ENCODE data around the gene MOB2.

MOB2 gene, protein sequence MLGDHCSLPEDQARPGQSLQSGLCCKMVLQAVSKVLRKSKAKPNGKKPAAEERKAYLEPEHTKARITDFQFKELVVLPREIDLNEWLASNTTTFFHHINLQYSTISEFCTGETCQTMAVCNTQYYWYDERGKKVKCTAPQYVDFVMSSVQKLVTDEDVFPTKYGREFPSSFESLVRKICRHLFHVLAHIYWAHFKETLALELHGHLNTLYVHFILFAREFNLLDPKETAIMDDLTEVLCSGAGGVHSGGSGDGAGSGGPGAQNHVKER

DNA sequence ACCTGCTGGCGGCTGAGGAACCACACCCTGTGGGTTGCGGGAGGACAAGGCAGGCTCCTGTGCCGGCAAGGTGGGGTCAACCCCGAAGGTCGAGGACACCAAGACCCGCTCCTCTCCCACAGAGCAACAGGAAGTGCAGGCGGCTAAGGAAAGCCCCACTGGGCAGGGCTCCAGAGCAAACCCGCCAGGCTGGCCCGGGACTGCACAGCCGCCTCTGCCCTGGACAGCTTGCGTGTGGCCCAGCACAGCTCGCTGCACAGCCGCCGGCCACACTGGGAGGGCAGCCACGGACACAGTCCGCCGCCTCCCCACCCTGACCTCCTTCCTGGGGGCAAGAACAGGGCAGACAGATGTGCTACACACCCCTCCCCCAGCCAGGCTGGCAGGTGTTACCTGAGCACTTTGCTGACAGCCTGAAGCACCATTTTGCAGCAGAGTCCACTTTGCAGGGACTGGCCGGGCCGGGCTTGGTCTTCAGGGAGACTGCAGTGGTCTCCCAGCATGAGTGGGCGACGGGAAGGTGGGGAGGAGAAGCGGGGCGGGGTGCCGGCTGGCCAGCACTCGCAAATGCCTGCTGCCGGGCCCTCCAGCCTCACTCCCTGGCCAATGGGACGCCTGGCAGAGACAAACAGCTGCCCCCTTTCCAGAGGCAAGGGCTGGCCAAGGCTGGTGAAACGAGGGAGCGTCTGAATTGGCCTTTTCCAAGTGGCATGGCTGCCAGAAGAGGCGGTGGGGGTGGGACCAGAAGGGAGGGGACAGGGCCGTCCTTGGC lies at the start of gene MOB2:
MOB2 (minus strand) TSS at position 726 of the 772 bp plus-strand sequence; CDS start at position 503, 223 bp downstream.
- DNase-seq (ENCODE audit: low read depth): no peak

DNA sequence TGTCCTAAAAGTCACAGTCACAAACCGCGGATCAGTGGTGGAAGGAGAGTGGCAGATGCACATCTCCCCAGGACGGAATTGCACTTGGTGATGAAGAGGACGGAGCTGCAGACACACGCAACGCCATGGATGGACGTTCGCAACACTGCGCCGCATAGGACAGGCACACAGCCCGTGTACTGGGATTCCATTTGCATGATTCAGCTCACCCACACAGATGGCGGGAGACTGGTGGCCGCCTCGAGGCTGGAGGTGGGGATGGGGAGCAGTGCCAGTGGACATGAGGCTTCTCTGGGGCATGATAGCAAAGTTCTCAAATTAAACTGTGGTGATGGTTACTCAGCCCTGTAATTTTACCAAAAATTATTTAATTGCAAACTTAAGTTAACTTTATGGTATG lies 48.1 kb upstream of the MOB2 start:
- DNase-seq (ENCODE audit: low read depth): no peak

DNA sequence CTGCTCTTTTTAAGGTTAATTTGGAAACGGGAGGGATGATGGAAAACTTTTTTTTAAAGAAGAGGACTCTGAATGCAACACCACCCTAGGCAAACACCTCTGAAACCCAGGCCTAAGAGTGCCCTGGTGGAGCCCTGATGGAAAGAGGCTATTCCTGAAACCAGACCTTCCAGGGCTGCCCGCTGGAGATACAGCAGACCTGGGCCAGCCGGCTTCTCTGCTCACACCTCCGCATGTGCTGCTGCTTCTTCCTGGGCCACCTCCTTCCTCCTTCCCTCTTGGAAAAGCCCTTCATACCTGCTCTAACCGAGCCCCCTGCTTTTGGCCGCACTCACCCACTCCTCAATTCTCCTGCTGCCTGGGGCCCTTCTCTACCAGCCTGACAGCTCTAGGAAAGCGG lies 47.6 kb upstream of the MOB2 start:
- DNase-seq (ENCODE audit: low read depth): no peak

DNA sequence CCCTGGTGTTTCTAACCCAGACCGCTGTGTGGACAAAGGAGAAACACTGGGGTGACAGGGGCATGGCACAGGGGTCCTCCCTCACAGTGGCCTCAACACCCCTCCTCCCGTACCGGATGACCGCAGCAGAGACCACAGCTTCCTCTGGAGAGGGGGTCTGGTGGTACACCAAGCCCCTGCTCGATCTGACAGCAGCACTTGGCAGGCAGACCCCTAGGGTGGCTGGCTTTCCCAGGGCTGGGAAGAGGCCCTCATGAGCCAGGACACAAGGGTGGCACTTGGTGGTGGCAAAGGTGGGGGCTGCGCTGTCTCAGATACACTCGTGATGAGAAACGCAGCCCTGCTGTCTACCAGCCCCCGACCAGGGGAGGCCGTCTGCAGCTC lies 46.8 kb upstream of the MOB2 start:
- no peak for DNase-seq (ENCODE audit: low read depth)

DNA sequence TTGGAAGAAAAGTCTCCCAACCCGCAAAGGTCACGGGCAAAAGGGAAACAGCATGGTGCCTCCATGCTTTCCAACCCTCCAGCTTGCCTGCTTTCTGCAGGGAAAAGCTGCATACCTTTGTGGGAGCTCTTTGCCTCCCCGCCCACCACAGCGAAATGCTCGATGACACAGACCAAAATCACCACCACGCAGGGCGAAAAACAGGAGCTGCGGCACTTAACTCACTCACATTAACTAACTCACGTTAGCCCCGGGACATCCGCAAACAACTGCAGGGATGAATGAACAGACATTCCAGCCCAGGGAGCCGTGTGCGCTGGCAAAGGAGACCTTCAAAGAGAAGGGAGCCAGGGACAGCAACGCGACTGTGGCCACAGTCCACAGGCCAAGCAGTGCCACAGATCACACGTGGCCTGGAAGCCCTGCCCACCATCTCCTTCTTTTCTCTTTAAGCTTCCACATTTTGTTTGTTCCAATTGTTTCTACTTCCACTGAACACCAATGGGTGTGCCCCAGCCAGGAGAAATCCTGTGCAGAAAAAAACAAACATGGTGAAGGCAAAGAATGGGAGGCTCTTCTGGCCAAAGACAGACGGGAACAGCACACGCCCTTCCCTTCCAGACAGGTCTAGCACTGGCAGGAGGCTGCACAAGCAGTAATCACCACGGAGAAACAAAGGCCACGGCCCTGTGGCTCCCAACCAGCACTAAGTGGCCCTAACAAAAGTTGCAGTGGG lies 46.2 kb upstream of the MOB2 start:
- no peak for DNase-seq (ENCODE audit: low read depth)

DNA sequence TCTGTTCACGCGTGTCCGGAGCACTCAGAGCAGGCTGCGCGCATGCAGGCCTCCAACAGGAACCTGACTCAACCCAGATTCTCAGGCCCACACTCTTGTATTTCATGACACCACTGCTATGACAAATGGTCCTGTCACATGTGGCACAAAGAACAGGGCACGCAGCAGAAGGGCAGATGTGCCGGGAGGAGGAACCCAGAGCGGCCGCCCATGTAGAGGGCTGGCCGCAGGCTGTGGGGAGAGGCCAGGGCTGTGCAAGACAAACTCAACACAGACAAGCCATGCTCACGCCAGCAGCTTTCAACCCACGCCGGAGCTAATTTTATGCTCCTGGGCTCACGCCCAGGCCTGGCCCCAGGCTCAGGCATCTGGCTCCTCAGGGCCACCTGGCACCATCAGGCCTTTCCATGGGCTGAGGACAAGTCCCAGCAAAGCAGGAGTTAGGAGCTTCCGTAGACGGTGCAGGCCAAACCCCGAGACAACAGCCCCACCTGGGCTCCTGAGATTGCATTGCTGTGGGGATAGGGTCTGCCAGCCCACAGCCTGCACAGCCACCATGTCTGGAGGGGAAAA lies 45.5 kb upstream of the MOB2 start:
- DNase-seq (ENCODE audit: low read depth): no peak

DNA sequence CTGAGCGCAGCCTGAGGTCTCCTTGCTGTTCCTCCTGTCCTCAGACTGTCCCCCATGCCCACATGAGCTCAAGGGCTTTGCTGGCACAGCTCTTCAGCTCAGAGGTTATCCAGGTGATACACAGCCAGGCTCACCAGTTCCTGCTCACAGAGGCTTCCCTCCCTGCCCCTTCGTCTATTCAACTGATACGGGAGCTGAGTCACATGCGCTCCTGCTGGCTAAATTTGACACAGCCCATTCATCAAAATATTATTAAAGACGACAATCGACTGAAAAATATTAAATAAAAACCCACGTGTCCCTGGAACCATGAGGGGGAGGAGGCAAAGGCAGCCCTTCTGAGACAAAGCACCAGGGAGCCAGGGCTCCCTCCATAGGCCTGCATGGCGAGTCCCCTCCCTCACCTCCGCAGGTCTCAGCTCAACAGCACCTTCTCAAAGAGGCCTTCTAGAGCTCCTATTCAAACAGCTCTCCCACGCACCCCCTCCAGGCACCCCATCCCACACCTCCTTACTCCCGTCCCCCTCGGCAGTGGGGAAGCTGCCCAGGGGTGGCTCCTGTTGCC lies 45.0 kb upstream of the MOB2 start:
- no peak for DNase-seq (ENCODE audit: low read depth)

DNA sequence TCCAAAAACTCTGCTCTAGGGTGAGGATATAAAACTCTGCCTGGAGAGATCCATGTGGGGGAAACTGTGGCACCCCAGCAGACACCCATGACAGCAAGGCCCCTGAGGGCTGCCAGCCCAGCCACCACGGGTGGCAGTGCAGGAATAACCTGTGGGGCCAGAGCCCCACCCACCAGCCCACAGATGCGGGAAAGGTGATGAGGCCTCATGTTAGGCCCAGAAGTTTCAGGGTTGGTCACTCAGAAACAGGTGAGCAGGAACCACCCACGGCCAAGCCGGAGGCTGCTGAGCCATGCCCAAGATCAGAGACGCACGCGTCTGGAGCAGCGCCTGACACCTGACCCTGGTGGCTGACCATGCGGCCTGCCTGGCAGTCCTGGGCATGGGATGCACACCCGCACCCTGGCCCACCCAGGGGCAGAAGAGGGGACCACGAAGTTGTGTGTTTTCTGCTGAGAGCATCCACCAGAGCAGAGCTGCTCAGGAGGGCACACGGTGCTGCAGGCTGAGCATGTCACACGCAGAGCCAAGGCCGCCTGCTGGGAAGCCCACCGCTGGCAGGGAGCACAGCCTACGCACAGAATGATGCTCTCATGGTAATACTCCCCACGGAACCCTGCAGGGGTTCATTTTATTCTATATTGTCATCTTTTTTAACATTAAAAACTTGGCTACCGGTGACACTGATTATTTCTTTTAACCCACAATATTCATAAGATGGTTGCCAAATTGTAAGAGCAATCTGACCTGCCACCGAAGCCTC lies 44.3 kb upstream of the MOB2 start:
- DNase-seq (ENCODE audit: low read depth): no peak

DNA sequence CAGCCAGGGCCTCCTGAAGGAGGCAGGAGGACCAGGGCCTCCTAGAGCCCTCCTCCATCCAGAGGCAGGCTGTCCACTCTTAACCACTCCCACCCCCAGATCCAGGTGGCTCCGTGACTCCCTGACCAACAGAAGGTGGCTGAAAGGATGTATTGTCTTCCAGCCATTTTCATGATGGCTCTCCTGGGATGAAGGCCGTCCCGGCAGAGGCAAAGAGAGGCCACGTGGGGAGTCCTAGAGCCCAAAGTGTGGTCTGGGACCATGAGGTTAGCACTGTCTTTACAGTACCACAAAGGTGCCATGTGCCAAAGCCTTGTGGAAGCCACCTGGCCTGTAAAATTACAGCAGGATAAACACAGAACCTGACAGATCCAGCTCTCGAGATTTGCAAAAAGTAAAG lies 43.2 kb upstream of the MOB2 start:
- DNase-seq (ENCODE audit: low read depth): no peak

DNA sequence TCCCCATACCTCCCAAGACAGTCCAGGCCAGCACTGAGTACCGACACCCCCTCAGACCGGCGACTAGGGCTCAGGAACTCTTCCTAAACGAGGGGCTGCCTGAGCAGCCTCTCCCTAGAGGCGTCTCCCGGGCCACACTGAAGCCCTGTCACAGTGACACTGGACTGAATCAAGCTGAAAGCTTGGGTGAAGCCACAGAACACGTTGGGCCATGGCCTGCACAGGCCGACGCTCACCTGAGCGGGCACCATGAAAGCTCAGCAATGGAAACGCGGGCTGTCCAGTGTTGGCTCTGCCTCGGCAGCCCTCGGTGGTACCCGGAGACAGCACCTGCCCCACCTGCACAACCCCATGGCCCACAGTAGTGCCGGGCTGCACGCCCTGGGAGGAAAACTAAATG lies 42.7 kb upstream of the MOB2 start:
- no peak for DNase-seq (ENCODE audit: low read depth)

DNA sequence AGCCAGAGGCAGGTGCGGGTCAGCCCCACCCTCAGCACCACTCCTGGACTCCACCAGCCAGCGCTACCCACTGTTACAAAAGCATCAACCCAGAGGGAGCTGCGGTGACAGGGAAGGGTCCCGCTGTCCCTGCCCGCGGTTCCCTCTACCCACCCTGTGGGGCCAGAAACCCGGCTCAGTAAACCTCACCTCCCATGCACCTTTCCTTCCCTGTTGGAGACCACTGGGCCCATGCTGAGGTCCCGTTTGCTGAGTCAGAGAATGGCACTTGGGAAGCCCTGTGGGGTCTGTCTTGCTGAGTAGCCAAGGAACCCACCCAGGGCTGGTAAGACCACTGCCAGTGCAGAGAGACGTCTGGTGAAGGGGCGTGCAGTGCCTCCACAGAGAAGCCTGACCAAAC lies 42.1 kb upstream of the MOB2 start:
- no peak for DNase-seq (ENCODE audit: low read depth)

DNA sequence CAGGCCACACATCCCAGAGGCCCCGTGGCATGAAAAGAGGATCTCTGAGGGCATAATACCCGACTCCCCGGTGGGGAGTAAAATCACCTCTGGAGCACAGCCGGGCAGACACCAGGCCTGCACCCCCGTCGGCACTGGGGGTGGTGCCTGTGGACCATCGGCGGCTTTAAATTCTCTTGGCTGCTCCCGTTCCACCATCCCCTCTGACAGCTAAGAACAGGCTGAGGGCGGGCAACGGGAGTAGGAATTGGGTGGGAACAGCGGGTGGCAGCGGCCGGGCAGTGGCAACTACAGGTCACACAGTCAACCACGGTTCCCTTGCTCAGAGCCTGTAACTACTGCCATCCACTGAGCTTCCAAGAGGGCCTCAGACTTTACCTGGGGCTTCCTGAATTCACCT lies 40.2 kb upstream of the MOB2 start:
- no peak for DNase-seq (ENCODE audit: low read depth)

DNA sequence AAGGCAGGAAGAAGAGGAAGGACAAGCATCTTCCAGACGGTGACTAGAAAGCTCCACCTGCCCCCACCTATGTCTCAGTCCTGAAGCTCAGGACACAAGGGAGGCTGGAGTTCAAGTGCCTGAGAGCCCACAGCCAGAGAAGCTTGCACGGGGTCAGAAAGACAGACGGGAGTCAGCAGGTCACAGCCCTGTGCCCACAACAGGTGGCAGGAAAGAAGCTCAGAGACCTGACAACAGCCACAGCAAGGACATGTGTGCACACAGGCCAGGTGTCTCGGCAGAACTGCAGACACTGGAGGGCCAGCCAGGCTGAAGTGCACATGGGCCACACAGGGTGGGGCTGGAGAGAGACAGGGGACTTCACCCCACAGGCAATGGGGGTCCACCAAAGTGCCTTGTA lies 37.2 kb upstream of the MOB2 start:
- no peak for DNase-seq (ENCODE audit: low read depth)

DNA sequence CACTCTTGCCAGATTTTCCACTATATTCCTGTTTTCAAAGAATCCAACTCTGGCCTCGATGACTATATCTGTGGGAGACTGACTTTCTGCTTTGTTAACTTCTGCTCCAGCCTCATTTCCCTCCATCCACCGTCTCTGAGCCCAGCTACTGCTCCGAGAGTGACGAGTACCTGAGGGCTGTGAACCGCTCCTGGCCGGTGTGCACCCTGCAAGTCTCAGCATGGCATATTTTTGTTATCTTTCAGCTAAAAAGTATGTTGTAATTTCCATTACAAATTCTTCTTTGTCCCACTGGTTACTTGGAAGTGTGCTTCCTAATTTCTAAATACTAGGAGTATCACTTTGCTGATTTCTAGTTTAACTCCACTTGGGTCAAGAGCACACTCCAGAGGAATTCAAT lies 36.5 kb upstream of the MOB2 start:
- DNase-seq (ENCODE audit: low read depth): no peak

DNA sequence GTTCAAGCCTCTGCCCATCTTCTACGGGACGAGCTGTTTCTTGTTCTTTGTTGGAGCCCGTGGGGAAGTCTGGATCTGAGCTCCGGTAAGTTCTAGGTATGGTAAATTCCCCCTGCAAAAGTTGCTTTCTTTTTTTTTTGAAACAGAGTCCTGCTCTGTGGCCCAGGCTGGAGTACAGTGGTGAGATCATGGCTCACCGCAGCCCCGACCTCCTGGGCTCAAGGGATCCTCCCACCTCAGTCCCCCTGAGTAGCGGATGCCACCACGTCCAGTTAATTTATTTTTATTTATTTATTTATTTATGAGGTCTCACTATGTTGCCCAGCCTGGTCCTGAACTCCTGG lies 35.5 kb upstream of the MOB2 start:
- no peak for DNase-seq (ENCODE audit: low read depth)

DNA sequence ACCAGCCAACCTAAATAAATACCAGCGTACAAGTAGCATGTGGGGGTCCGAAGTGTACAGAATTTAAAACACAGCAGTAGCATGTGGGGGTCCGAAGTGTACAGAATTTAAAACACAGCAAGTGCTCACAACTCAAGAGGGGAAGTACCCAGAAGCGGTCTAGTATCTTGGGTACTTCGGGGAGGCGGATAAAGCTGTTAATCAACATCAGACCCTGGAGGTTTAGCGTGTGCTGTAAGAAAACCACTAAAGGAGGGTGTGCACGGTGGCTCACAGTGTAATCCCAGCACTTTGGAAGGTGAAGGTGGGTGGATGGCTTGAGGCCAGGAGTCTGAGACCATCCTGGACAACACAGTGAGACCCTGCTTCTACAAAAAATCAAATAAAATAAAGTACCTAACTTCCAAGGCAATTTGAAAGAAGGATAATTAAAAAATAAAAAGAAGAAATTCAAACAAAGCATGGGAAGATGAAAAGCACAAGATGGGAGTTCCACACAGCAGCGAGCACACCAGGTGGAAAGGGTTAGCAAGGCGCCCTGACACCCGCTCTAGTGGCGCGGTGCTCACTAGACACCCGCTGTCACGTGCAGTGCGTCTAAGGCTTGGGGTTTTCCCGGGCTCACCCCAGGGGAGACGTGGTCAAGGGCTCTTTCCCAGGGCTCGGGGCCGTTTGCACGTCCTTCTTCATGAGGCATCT lies 35.0 kb upstream of the MOB2 start:
- DNase-seq (ENCODE audit: low read depth): no peak

DNA sequence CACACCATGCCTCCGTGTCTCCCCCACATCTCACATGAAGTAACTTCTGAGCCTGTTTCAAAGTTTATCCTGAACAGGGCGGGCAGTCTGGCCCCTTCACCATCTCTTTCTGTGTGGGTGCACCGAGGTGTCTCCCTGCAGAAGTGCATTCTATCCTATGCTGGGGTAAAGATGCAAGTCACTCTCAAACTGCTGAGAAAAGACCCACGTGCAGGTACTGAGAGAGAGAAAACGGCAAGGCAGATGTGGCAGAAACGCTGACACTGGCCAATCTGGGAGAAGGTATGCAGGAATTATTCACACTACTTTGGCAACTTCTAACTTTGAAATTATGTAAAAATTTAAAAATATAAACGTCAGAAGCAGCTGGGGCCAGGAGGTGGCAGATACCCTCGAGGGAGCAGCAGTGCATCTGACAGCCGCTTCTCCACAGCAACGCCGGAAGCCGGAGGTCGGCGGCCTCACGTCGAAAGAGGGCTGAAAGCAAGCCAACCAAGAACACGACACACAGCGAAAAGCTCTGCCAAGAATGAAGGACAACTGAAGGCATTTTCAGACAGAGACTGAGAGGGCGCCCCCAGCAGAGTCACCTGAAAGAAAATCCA lies 34.2 kb upstream of the MOB2 start:
- no peak for DNase-seq (ENCODE audit: low read depth)

DNA sequence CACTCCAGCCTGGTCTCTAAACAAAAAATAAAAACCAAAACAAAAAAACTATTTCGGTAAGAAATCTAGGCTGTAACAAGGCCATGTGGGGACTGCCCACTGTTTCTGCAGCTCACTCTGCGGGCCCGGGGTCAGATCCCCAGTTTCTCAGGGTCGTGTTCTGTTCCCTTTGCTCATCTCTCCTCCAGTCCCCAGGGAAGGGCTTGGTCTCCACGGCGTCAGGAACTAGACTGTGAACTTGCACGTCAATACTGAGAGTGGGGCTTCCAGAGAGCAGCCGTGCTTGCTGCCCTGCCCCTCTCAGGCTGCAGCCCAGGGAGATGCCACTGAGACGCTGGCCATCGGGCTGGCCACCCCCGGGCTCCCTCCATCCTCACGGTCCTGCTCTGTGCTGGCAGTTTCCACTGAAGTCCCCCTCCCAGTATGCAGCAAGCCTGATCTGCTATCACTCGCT lies 33.7 kb upstream of the MOB2 start:
- no peak for DNase-seq (ENCODE audit: low read depth)

DNA sequence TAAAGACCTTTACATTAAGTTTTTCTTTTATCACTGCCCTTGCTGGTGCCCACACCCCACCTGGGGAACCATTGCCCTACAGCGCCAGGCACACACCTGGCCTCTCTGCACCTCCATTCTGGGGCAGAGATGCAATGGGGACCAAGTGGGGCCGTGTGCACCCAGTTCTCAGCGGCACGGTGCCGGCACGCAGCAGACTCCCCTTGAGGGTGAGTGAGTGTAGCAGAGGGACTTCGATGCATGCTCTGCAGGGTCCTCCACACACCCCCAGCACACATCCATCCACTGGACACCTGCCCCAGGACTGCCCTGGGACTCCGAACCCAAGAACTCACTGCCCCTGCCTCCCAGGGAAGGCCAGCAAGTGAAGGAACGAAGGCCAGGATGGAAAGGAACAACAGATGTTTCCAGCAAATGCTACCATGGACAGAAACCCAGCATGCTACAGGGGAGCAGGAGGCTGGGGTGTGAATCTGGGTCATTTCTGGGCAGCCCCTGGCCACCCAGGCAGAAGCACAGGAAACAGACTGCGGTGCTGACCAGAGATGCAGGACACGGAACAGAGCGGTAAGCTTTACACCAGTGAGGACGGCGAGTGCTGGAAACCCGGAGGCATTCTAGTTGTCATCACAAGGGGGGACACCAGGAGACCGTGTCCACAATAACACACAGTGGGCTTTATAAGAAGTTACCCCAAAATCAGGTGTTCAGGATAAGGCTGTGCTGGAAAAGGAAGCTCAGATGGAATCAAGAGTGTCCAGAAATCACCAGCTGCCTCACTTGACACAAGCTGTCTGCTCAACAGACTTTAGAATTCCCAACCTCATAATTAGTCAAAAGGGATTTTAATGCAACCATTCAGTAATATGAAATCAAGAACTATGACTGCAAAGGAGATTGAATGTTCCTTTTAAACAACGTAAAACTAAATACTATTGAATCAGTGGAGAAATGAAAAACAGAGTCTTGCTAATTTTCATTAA lies 32.7 kb upstream of the MOB2 start:
- DNase-seq (ENCODE audit: low read depth): no peak

DNA sequence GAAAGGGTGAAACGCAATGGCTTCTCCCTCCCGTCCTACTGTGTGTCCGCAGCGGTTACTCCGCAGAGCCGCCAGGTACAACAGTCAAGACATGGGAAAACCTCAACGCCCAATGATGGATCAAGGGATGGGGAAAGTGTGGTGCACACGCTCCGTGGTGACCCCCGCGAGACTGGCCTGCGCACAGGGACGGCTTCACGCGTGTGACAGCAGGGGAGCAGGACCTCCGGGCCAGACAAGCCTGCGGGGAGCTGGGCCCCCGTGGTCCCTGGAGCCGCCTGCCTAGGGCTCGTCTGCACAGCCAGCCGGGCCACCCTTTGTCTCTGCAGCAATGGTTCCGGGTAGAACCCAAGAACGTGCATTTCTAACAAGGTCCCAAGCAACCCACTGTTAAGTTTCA lies 31.7 kb upstream of the MOB2 start:
- DNase-seq (ENCODE audit: low read depth): no peak
